H9 (cell line): ENCODE results near the gene DPM3. TPM values are rescaled to one million over a fixed set of nuclear protein-coding genes. Genes with fewer than 3 reads are reported as not detected.
"Not testable (repeated sequence)": the region's sequence is repeated elsewhere in the genome, so short reads cannot be mapped to it uniquely, and the experiment has no call there.

Experiments
- DNase-seq: peaks from one replicate; pipeline ENCODE4 v3.0.0-alpha.2; 2017
- H2AFZ ChIP-seq: one replicate; pipeline ENCODE4 v1.6.1; 2013; ENCODE audit warnings: mild to moderate bottlenecking, low read length, control low read depth, moderate library complexity
- H2AK5ac ChIP-seq: 2 replicates; pipeline ENCODE4 v1.6.1; 2013; ENCODE audit warnings: low read length, control low read depth, mixed read lengths; ENCODE audit not compliant: insufficient read length
- H2BK120ac ChIP-seq: one replicate; pipeline ENCODE4 v1.6.1; 2013; ENCODE audit warnings: low read depth, mild to moderate bottlenecking, low read length, control low read depth, inconsistent platforms; ENCODE audit not compliant: poor library complexity, severe bottlenecking
- H2BK12ac ChIP-seq: 2 replicates; pipeline ENCODE4 v1.6.1; 2013; ENCODE audit warnings: low read length, control low read depth, mixed read lengths, low read depth; ENCODE audit not compliant: insufficient read length
- H2BK15ac ChIP-seq: 2 replicates; pipeline ENCODE4 v1.6.1; 2013; ENCODE audit warnings: low read depth, low read length, control low read depth
- H2BK20ac ChIP-seq: one replicate; pipeline ENCODE4 v1.6.1; 2013; ENCODE audit warnings: low read depth, mild to moderate bottlenecking, low read length, control low read depth, inconsistent platforms; ENCODE audit not compliant: poor library complexity, severe bottlenecking
- H2BK5ac ChIP-seq: 2 replicates; pipeline ENCODE4 v1.6.1; 2013; ENCODE audit warnings: low read length, control low read depth, mixed read lengths; ENCODE audit not compliant: insufficient read length
- H3K14ac ChIP-seq: 2 replicates; pipeline ENCODE4 v1.6.1; 2013; ENCODE audit warnings: low read length, control low read depth; ENCODE audit not compliant: insufficient read depth
- H3K18ac ChIP-seq: 2 replicates; pipeline ENCODE4 v1.6.1; 2013; ENCODE audit warnings: low read depth, mild to moderate bottlenecking, mixed read lengths, low read length, control low read depth; ENCODE audit not compliant: insufficient read length
- H3K23ac ChIP-seq: 2 replicates; pipeline ENCODE4 v1.6.1; 2013; ENCODE audit warnings: low read length, control low read depth, mixed read lengths, low read depth; ENCODE audit not compliant: insufficient read length
- H3K23me2 ChIP-seq: 2 replicates; pipeline ENCODE4 v1.6.1; 2013; ENCODE audit warnings: low read depth, mild to moderate bottlenecking, mixed read lengths, low read length, control low read depth; ENCODE audit not compliant: insufficient read length, poor library complexity, severe bottlenecking
- H3K27ac ChIP-seq: 2 replicates; pipeline ENCODE4 v1.5.1; 2013; ENCODE audit warnings: low read length, control low read depth, mixed read lengths, low read depth; ENCODE audit not compliant: insufficient read length
- H3K27me3 ChIP-seq: 2 replicates; pipeline ENCODE4 v1.6.1; 2013; ENCODE audit warnings: low read length, control low read depth, inconsistent platforms; ENCODE audit not compliant: insufficient read depth
- H3K4ac ChIP-seq: 2 replicates; pipeline ENCODE4 v1.6.1; 2013; ENCODE audit warnings: low read depth, mild to moderate bottlenecking, control low read depth, inconsistent platforms, low read length, moderate library complexity
- H3K4me1 ChIP-seq: 2 replicates; pipeline ENCODE4 v1.6.1; 2013; ENCODE audit warnings: low read length, control low read depth, inconsistent platforms; ENCODE audit not compliant: insufficient read depth
- H3K4me2 ChIP-seq: 2 replicates; pipeline ENCODE4 v1.6.1; 2013; ENCODE audit warnings: low read length, control low read depth, mixed read lengths; ENCODE audit not compliant: insufficient read length, insufficient read depth
- H3K56ac ChIP-seq: 2 replicates; pipeline ENCODE4 v1.6.1; 2013; ENCODE audit warnings: low read depth, mild to moderate bottlenecking, mixed read lengths, low read length, control low read depth; ENCODE audit not compliant: insufficient read length
- H3K79me1 ChIP-seq: 2 replicates; pipeline ENCODE4 v1.6.1; 2013; ENCODE audit warnings: low read depth, mild to moderate bottlenecking, moderate library complexity, low read length, control low read depth, inconsistent platforms; ENCODE audit not compliant: insufficient read depth, poor library complexity, severe bottlenecking
- H3K79me2 ChIP-seq: 2 replicates; pipeline ENCODE4 v1.6.1; 2013; ENCODE audit warnings: low read length, control low read depth, inconsistent platforms; ENCODE audit not compliant: insufficient read depth
- H3K9ac ChIP-seq: 2 replicates; pipeline ENCODE4 v1.6.1; 2013; ENCODE audit warnings: low read length, control low read depth, mixed read lengths; ENCODE audit not compliant: insufficient read length; ENCODE audit errors: extremely low read depth
- H3K9me3 ChIP-seq: one replicate; pipeline ENCODE4 v1.6.1; 2013; ENCODE audit warnings: low read depth, low read length, inconsistent platforms; ENCODE audit not compliant: control insufficient read depth
- H3T11ph ChIP-seq: one replicate; pipeline ENCODE4 v1.6.1; 2013; ENCODE audit warnings: mild to moderate bottlenecking, low read length, control low read depth, inconsistent platforms
- H4K20me1 ChIP-seq: one replicate; pipeline ENCODE4 v1.6.1; 2013; ENCODE audit not compliant: control insufficient read depth, insufficient read length, insufficient read depth
- H4K5ac ChIP-seq: 2 replicates; pipeline ENCODE4 v1.6.1; 2013; ENCODE audit warnings: low read depth, mild to moderate bottlenecking, mixed read lengths, low read length, control low read depth; ENCODE audit not compliant: insufficient read length
- H4K8ac ChIP-seq: replicated peaks from 2 replicates; pipeline ENCODE4 v1.6.1; 2013; ENCODE audit warnings: low read length, control low read depth, mixed read lengths, low read depth; ENCODE audit not compliant: insufficient read length
- H4K91ac ChIP-seq: 2 replicates; pipeline ENCODE4 v1.6.1; 2013; ENCODE audit warnings: low read depth, mild to moderate bottlenecking, moderate library complexity, mixed read lengths, low read length, control low read depth; ENCODE audit not compliant: insufficient read length
- H3K27ac Mint-ChIP-seq, 3 experiments: 2 replicates in 2 of 3; 3 replicates in 1 of 3; pipeline ENCODE4 v1.8.0; 2020 to 2021; ENCODE audit warnings: mixed read lengths in 3 of 3, mild to moderate bottlenecking in 1 of 3, moderate library complexity in 1 of 3
- H3K27me3 Mint-ChIP-seq: 2 replicates; pipeline ENCODE4 v1.8.0; 2021; ENCODE audit warnings: low read depth, mild to moderate bottlenecking, moderate library complexity, mixed read lengths
- H3K36me3 Mint-ChIP-seq, 3 experiments: 2 replicates in 2 of 3; 3 replicates in 1 of 3; pipeline ENCODE4 v1.8.0; 2020 to 2021; ENCODE audit warnings: low read depth in 3 of 3, mixed read lengths in 3 of 3; ENCODE audit not compliant: insufficient read depth in 1 of 3
- H3K4me1 Mint-ChIP-seq, 2 experiments: 2 replicates each; pipeline ENCODE4 v1.8.0; 2020; ENCODE audit warnings: mixed read lengths in 2 of 2
- H3K4me3 Mint-ChIP-seq, 2 experiments: 2 replicates in 1 of 2; 3 replicates in 1 of 2; pipeline ENCODE4 v1.8.0; 2020 to 2021; ENCODE audit warnings: mild to moderate bottlenecking in 2 of 2, mixed read lengths in 2 of 2, moderate library complexity in 1 of 2
- H3K9me3 Mint-ChIP-seq, 2 experiments: 2 replicates in 1 of 2; 3 replicates in 1 of 2; pipeline ENCODE4 v1.8.0; 2020; ENCODE audit warnings: mild to moderate bottlenecking in 2 of 2, mixed read lengths in 2 of 2, moderate library complexity in 1 of 2
- CTCF ChIP-seq: fragments of 200-600 bp; sonication (generic); conservative IDR thresholded peaks from 3 replicates; pipeline ENCODE4 v1.8.0; 2021; ENCODE audit warnings: antibody characterized with exemption, mild to moderate bottlenecking
- WGBS: extraction: QIAGEN DNeasy Blood & Tissue Kit; methylation state at CpG from one replicate; pipeline ENCODE4 v1.1.7; 2013; ENCODE audit warnings: missing lambda C conversion rate, low lambda C conversion rate, mixed read lengths; ENCODE audit not compliant: insufficient read length; ENCODE audit errors: extremely low coverage; 5-methylcytosine and 5-hydroxymethylcytosine counted together
- total RNA-seq: library from RNA; stranded (reverse); gene quantifications from 2 replicates; pipeline ENCODE4 v1.2.1, GENCODE V29; 2021

The DPM3 gene
- total RNA-seq, 1 experiment from 2014 or later: 48.5 TPM

- no peaks in the 10 kb centered on the region for H3K23me2 ChIP-seq
- H2BK5ac ChIP-seq: no peak overlapping the region
- no peak overlapping the region for H2AK5ac ChIP-seq
- no peak overlapping the region for H2BK12ac ChIP-seq
- H3K18ac ChIP-seq: no peak overlapping the region
- H3K4me2 ChIP-seq: no peak overlapping the region
- no peak overlapping the region for H2AFZ ChIP-seq
- no peak overlapping the region for H3K14ac ChIP-seq
- H3K79me1 ChIP-seq: no peaks in the 10 kb centered on the region
- H3K56ac ChIP-seq: no peak overlapping the region
- H2BK120ac ChIP-seq: no peak overlapping the region
- no peaks in the 10 kb centered on the region for H3K9me3 ChIP-seq
- no peak overlapping the region for H4K8ac ChIP-seq
- H3T11ph ChIP-seq: no peak overlapping the region
- no peak overlapping the region for H3K27ac ChIP-seq
- no peaks in the 10 kb centered on the region for H3K36me3 Mint-ChIP-seq
- H3K4me1 ChIP-seq: no peaks in the 10 kb centered on the region
- peaks cover 9% of the 10 kb centered on the region; the same call in 1 of the 2 replicates for H3K27me3 ChIP-seq
- no peak overlapping the region for H3K23ac ChIP-seq
- H3K4me1 Mint-ChIP-seq: peaks cover 4 to 17% of the 10 kb centered on the region in 2 experiments
- no peaks in the 10 kb centered on the region for H4K20me1 ChIP-seq
- H2BK15ac ChIP-seq: no peak overlapping the region
- no peak for DNase-seq
- H3K4ac ChIP-seq: no peak overlapping the region
- no CpG with 5 or more reads among the region's 6 CpGs for WGBS
- H3K79me2 ChIP-seq: no peaks in the 10 kb centered on the region
- no peak for TF ChIP-seq CTCF
- H3K27me3 Mint-ChIP-seq: peaks cover 77% of the 10 kb centered on the region
- no peak overlapping the region for H3K4me3 Mint-ChIP-seq
- no peak overlapping the region for H3K9ac ChIP-seq
- no peak overlapping the region for H3K27ac Mint-ChIP-seq
- H3K9me3 Mint-ChIP-seq: no peaks in the 10 kb centered on the region
- no peak overlapping the region for H4K91ac ChIP-seq
- H2BK20ac ChIP-seq: no peak overlapping the region
- no peak overlapping the region for H4K5ac ChIP-seq
These were observed 20.1 kb downstream of the DPM3 start for GRCh38 chr1:155120253-155120652.

- H3K27me3 Mint-ChIP-seq: peaks cover 63% of the 10 kb centered on the region
- not testable (repeated sequence) for H3K9me3 Mint-ChIP-seq, H3K4me1 Mint-ChIP-seq, H3K79me2 ChIP-seq, H2AK5ac ChIP-seq, H4K5ac ChIP-seq, H3K23me2 ChIP-seq, H3K36me3 Mint-ChIP-seq, H3K27me3 ChIP-seq, H3K9me3 ChIP-seq, H2AFZ ChIP-seq, H4K91ac ChIP-seq, H2BK5ac ChIP-seq, H3K56ac ChIP-seq, H3K4me1 ChIP-seq, H3K27ac Mint-ChIP-seq, H4K20me1 ChIP-seq, H4K8ac ChIP-seq, H3K4me3 Mint-ChIP-seq, H2BK120ac ChIP-seq, H3K4me2 ChIP-seq, H3K14ac ChIP-seq, H2BK12ac ChIP-seq, H3K4ac ChIP-seq, H2BK20ac ChIP-seq, H2BK15ac ChIP-seq, H3K23ac ChIP-seq, H3K9ac ChIP-seq, H3K18ac ChIP-seq, H3K27ac ChIP-seq, H3K79me1 ChIP-seq, DNase-seq, H3T11ph ChIP-seq
- WGBS: no CpG with 5 or more reads among the region's 7 CpGs
These were observed 22.2 kb downstream of the DPM3 start for GRCh38 chr1:155118090-155118489.
